ENCODE measurements around the gene ZNF536. TPM values are rescaled to one million over a fixed set of nuclear protein-coding genes. Genes with fewer than 3 reads are reported as not detected.

The ZNF536 gene
- total RNA-seq, 4 donors from 2014 or later: 0.51 to 1.0 (median 0.77) TPM

DNA sequence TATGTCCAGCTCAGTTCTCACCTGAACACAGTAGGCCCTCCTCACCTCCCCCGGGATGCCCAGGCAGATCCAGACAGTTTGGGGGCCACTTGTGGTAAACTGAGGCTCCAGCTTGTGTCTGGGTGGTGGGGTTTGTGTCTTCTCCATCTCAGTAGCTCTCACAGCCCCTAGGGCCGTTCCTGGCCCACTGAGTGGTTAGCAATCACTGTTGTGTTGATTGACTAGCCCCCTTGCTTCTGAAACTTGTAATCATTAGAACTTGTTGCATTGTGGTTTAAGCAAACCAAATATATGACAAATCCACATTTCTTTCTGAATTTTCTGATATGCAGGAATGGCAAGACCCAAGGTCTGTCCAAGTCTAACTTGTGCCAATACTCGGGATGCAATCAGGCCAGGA is 13.9 kb upstream of the ZNF536 start:
- H3K4me3 ChIP-seq (ENCODE audit: low read depth, poor library complexity, severe bottlenecking): no peak overlapping the region
- 89 to 90% methylated on average over 3 of the region's 3 CpGs for WGBS, 2 donors
- intact Hi-C loops (cut with DNase I; ENCODE audit: low total_unique reads): no loop called here
- peak in 1 of 2 donors; percentile 62 for DNase-seq (ENCODE audit: low spot score in 2 of 2)
- TF ChIP-seq CTCF (IDR thresholded peaks at IDR 0.05) (no peak), POLR2A (IDR thresholded peaks at IDR 0.05) (no peak)

DNA sequence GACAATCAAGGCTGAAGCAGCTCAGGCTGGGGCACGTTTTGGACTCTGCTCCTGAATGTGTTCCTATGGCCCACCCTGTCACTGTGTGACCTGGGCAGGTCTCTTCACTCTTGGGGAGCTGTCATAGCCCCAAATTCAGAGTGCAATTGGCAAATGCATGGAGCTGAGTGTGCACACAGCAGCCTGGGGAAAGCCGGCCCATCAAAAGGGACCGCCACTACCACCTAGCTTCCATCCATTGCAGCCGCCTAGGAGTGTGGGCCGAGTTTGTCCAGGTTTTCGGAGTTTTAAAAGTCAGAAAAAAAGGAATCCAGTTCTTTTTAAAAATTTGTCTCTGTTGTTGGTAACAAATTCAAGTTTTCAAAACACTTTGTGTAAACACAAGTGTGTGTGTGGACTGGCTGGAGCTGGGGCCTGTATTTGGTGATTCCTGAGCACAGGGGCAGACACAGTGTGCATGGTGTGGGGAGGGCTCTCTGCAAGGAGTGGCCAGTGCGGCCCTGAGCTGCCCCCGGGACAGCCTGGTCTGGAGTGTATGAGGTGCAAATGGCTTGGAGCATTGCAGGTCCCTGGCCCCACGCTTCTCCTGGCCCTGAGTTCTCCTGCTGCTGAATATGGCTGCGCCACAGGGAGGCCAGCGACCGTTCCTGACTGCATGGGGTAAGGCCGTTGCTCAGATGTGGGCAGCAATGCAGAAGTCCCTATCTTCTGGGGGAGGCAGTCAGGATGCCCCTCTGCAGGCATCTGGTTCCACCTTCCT is 13.2 kb upstream of the ZNF536 start:
- no peak overlapping the region for H3K4me3 ChIP-seq (ENCODE audit: low read depth, poor library complexity, severe bottlenecking)
- intact Hi-C loops (cut with DNase I; ENCODE audit: low total_unique reads): no loop called here
- no peak for TF ChIP-seq POLR2A (IDR thresholded peaks at IDR 0.05)
- no peak for TF ChIP-seq CTCF (IDR thresholded peaks at IDR 0.05)
- WGBS, 2 donors: 74 to 88% methylated on average over 12 to 13 of the region's 13 CpGs
- DNase-seq (ENCODE audit: low spot score in 2 of 2): peak in 1 of 2 donors; percentile 60

GRCh38 chr19:30359936-30360335 is 12.2 kb upstream of the ZNF536 start:
- 84 to 86% methylated on average over 9 of the region's 9 CpGs for WGBS, 2 donors
- TF ChIP-seq POLR2A (IDR thresholded peaks at IDR 0.05): no peak
- TF ChIP-seq CTCF (IDR thresholded peaks at IDR 0.05): no peak
- DNase-seq (ENCODE audit: low spot score in 2 of 2): peak in 1 of 2 donors; percentile 60

GRCh38 chr19:30360376-30361106 is 11.6 kb upstream of the ZNF536 start:
- 48 to 56% methylated on average over 18 of the region's 18 CpGs for WGBS, 2 donors
- DNase-seq (ENCODE audit: low spot score in 2 of 2): peak in 1 of 2 donors; percentile 52
- intact Hi-C loops (cut with DNase I; ENCODE audit: low total_unique reads): no loop called here
- no peak overlapping the region for H3K4me3 ChIP-seq (ENCODE audit: low read depth, poor library complexity, severe bottlenecking)
- TF ChIP-seq CTCF (IDR thresholded peaks at IDR 0.05) (no peak), POLR2A (IDR thresholded peaks at IDR 0.05) (no peak)

More at GRCh38 chr19:30359936-30360335, 12.2 kb upstream of the ZNF536 start:
- intact Hi-C loops (cut with DNase I; ENCODE audit: low total_unique reads): no loop called here
- H3K4me3 ChIP-seq (ENCODE audit: low read depth, poor library complexity, severe bottlenecking): no peak overlapping the region

- WGBS, 2 donors: 39 to 62% methylated on average over 4 of the region's 4 CpGs
- H3K4me3 ChIP-seq (ENCODE audit: low read depth, poor library complexity, severe bottlenecking): no peak overlapping the region
- no peak for DNase-seq (ENCODE audit: low spot score in 2 of 2)
- TF ChIP-seq POLR2A (IDR thresholded peaks at IDR 0.05) (no peak), CTCF (IDR thresholded peaks at IDR 0.05) (no peak)
- intact Hi-C loops (cut with DNase I; ENCODE audit: low total_unique reads): no loop called here
Observed at GRCh38 chr19:30361107-30361447, 11.1 kb upstream of the ZNF536 start.
